Stomach (tissue), 4 donors: ENCODE data around the gene XXYLT1.

Source experiments
- CTCF ChIP-seq, 7 experiments: fragments of 450-650 bp in 4 of 7; fragments of 200-600 bp in 3 of 7; sonication (generic) in 3 of 7; IDR thresholded peaks; one replicate each; pipeline ENCODE4 v1.5.1; 2016 to 2019; ENCODE audit warnings: antibody characterized with exemption in 7 of 7, control low read depth in 2 of 7, mild to moderate bottlenecking in 1 of 7
- EP300 ChIP-seq: sonication (generic); formaldehyde crosslinking; IDR thresholded peaks from one replicate; pipeline ENCODE4 v1.6.1; 2017; ENCODE audit warnings: antibody characterized with exemption

- TF ChIP-seq CTCF (IDR thresholded peaks at IDR 0.05) = no peak
- TF ChIP-seq EP300 = no peak
Measured at GRCh38 chr3:195168009-195168762, 102.8 kb downstream of the XXYLT1 start.
